ENCODE data around the gene ARL10. TPM values are rescaled to one million over a fixed set of nuclear protein-coding genes. Genes with fewer than 3 reads are reported as not detected.
A peak's percentile ranks its signal among the peaks of the same experiment; 100 is the strongest.

The ARL10 gene
- polyA plus RNA-seq, 4 donors, result 9.7 to 17.8 (median 13.5) TPM

DNA sequence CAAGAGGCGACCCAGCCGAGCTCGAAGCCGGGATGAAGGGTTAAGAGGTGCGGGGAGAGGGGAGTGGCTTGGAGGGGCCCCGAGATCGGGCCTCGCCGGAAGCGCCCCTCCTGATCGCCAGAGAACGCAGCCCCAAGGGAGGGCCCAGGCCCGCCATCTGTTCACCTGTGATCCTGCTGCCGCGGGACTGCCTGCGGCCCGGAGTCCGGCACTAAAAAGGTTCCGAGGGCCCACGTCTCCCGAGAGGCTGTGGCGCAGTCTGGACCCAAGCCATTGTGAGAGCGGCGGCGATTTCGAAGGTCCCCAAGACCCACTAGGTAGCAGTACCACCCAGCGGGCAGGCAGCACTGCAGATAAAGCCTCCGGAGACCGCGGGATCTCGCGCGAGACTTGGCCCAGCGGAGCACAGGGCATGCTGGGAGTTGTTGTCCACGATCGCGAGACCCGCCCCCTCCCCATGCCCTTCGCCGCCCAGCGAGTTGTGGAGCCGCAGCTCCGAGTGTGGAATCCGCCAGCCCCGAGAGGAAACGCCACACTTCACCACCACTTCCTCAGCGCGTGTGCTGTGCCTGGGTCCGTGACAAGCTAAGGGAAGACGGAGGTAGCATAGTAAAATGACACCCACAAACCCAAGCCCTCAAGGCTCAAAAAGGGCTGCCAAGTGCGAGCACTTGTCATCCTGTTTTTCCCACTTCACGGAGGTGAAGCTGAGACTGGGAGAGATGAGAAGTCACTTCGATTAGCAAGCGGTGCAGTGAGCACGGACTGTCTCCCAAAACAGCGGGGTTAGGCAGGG lies 3.7 kb upstream of the ARL10 start, which contains the start of gene KIAA1191:
Gene KIAA1191 (minus strand): TSS at position 328 of the 796 bp plus-strand sequence. CDS start 2,256 bp downstream, outside the sequence.
- DNase-seq (ENCODE audit: low read depth in 4 of 4, low spot score in 2 of 4), result peak; percentile 75 to 86 (median 82)

DNA sequence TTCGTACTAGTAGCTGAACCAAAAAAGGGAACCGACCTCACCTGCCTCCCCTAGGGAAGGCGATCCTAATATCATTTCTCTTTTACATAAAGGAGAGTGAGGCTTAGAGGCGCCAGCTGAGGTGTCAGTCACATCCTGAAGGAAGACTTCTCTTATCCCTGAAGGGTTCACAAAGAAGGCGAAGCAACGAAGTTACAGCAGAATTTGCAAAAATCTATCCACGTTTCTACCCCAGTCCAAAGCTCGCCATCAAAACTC lies 3.1 kb upstream of the ARL10 start:
- DNase-seq (ENCODE audit: low read depth in 4 of 4, low spot score in 2 of 4), result no peak

DNA sequence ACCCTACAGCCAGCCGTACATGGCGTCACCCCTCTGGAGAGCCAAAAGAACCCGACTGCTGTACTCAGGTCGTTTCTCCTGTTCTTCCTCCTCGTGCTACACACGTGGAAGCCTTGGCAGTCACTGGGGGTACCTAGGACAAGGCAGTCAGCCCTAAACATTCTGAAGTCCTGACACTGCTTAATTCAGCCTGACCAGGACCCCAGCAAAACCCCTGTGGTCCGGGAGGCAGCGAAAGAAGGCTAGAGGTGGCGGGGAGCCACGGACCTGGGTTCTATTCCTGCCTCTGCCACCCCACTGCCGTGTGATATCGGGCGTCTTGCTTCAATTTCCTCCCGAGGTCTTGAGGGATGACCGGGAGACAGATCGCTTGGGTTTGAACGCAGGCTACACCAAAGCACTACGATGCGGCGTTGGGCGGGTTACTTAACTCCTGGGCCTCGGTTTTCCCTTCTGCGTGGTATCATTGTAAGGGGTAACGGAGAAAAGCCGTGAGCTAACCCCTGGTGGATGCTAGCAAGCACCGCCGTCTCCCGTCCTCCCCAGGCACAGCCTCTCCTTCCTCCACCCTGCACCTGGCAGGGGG lies 429 bp upstream of the ARL10 start:
- DNase-seq (ENCODE audit: low read depth in 4 of 4, low spot score in 2 of 4), result no peak

DNA sequence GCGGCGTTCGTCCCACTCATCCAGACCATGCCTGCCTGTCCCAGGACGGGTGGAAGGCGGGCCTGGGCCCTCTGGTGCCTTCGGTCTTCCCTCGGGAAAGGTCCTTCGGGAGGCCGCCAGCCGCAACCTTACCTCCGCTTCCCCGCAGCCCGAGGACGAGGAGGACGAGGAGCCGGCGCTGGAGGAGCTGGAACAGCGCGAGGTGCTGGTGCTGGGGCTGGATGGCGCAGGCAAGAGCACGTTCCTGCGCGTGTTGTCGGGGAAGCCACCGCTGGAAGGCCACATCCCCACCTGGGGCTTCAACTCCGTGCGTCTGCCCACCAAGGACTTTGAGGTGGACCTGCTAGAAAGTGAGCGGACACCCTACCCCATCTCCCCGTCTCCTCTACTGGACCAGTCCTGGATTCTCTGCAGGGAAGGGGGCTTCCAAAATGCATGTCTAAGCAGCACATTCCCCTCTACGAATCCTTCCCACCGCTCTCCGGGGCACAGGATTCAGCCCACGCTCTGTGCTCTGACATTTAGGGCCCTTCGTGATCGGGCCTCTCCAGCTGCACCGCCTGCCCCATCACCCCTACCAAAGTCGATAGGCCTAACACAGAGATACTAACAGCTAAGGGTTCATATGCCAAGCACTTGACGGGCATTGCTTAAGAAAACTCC lies 1.1 kb downstream of the ARL10 start:
- no peak for DNase-seq (ENCODE audit: low read depth in 4 of 4, low spot score in 2 of 4)

DNA sequence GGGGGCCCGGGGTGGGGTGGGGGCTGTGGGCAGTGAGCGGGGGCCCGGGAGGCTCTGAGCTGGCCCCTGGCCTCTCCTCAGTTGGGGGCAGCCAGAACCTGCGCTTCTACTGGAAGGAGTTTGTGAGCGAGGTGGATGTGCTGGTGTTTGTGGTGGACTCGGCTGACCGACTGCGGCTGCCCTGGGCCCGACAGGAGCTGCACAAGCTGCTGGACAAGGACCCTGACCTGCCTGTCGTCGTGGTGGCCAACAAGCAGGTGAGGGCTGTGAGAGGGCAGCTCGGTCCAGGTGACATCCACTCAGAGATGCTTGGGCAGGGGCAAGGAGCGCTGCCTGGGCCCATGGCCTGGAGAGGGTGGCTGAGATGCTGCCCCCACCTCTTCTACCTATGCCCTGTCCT lies 3.4 kb downstream of the ARL10 start:
- DNase-seq (ENCODE audit: low read depth in 4 of 4, low spot score in 2 of 4), result no peak

DNA sequence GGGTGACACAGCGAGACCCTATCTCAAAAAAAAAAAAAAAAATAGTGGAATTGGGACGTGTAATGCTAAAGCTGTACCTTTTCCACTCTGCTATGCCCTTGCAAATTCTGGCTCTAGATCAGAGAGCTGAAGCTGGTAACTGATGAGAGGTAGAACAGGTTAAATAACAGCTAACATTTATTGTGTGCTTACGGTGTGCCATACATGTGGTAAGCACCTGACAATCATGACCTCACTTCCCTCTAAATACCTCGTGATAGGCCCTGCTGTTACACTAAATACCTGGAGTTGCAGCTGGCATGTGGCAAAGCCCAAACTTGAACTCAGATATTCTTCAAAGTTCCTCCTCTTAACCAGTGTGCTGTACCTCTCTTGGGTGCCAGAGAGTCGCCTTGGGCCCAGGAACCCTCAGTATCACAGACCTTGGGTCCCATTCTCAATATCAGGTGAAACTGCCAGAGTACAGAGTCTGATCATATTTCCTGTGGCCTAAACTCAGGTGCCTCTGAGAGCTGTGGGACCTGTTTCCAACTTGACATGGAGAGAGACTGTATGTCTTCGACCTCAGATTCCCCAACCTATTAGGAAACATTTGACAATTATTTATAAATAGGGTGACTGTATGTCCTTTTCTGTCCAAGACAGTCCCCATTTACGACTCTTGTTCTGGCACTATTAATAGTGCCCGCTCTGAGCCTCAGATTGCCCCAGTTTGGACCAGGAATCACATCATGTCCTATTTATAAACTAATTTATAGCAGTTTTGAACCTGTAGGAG lies 4.8 kb downstream of the ARL10 start:
- DNase-seq (ENCODE audit: low read depth in 4 of 4, low spot score in 2 of 4), result no peak

DNA sequence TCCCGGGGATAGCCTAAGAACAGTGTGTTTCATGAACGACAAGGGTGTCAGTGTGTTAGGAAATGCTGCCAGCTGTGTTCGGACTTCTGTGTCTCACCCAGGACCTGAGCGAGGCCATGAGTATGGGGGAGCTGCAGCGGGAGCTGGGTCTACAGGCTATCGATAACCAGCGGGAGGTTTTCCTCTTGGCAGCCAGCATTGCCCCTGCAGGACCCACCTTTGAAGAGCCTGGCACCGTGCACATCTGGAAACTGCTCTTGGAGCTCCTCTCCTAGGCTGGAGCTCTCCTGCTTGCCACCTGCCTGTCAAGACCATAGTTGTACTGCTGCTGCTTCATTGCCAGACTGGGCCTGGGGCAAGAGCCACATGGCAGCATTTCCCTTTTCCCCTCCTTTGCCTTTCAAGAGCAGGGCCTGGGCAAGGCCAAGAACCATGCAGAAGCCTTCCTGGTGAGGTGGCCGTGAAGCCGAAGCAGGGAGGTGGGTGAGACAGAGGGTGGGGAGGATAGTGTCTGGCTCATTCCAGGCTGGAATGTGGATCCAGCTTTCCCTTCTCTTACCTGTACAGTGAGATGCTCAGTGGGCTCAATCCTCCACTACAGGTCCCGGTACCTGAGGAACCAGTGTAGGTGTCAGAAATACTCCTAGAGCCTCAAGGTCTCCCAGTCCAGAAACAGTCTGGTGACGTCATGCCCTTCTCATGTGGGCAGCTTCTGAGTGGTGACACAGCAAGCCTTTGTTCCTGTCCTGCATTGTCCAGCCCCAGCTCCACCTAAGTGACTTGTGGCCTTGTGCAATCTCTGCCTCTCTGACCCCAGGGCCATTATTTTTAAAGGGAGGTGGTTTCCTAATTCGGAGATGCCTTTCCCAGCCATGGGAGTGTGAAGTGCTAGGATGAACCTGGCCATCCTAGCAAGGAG lies 6.6 kb downstream of the ARL10 start:
- no peak for DNase-seq (ENCODE audit: low read depth in 4 of 4, low spot score in 2 of 4)

DNA sequence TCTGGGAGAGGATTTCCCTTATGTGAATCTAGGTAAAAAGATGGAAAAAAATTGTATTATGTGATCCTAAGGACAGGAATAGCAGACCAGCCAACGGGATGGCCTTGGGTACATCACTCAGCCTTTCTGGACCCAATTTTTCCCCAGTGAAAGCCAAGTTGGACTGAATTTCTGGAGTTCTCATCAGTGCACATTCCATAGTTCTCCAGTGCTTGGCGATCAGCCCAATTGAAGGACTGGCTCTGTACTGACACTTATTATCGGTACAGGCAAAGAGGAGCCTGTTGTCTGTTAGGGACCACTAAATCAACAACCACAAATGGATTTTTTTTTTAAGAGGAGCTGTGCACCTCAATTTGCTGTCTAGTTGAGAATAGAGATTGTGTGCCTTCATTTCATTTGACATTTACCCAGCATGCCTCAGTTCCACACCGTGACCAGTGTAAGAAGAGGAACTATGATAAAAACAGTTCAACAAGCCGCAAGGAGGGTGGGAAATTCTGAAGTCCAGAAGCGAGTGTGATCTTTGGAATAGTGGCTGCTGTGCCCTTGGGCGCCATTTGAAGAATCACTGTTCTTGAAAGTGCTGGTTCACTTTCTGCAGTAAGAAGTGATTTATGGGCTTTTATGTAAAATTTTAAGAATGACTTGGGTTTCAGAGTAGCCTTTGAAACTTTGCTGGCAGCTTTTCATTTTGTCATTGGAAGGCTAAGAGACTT lies 8.0 kb downstream of the ARL10 start:
- no peak for DNase-seq (ENCODE audit: low read depth in 4 of 4, low spot score in 2 of 4)

DNA sequence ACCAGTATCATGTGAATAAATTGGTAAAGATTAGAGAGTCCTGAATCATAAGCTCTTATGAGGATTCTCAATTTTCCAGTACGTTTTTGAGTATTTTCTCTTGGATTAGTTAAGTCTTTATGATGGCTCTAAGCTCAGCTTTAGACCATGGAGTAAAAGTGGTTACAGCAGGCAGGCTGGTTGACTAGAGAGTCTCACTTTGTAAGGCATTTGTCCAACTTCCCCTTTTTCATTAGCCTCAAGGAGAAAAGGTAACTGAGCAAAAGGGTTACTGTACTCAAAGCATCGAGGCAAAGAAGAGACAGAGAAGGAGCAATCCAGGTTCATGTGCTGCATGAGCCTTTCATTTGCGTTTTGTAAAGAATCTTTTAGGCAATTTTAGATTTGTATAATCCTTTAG lies 14.6 kb downstream of the ARL10 start:
- no peak for DNase-seq (ENCODE audit: low read depth in 4 of 4, low spot score in 2 of 4)

DNA sequence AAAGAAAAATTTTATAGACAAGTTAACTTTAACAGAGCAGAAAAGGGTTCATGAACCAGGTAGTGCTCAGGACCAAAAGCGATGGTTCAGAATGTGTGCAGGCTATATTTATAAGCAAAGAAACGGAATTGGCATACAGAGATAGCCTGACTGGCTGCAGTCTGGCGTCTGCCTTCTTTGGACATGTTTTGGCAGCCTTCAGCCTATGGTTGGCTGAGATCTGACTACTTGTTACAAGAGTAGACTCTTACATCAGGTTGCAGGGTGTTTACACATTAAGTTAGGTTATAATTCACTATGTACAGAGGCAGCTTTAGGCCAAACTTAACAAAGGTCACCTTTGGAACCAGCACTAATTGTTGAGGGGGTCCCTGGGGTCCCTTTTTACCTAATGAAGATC lies 16.1 kb downstream of the ARL10 start:
- DNase-seq (ENCODE audit: low read depth in 4 of 4, low spot score in 2 of 4), result no peak

DNA sequence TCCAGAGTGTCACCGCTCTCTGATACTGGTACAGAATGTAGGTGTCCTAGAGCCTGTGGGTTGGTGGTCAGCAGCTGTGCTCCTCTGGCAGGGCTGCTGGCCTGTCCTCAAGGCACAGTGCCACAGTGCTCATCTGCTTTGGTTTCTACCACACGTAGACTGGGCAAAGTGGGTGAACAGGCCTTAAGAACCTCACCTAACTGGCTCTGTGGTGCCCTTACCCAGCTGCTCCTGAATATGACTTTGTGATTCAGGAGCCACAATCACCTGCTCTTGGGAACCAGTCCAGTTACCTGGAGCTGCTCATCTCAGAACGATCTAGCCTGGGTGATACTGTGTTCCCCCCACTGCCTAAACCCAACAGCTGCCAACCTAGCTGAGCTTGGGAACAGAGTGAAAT lies 16.7 kb downstream of the ARL10 start:
- DNase-seq (ENCODE audit: low read depth in 4 of 4, low spot score in 2 of 4), result no peak

DNA sequence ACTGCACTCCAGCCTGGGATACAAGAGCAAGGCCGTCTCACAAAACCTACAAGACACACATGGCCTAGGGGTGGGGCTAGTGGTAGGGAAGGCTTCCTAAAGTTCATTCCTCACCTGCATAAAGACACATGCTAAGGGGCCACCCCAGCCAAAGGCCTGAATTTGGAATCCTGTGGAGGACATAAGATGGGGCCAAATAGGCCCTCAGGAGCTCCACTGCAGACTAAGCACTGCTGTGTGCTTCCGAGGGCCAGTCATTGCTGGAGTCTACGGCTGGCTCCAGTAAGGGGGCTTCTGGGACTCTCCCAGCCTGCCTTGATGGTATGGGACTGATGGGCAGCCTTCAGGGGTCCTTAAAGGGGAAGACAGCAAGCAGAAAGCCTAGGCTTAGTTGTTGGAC lies 17.4 kb downstream of the ARL10 start:
- no peak for DNase-seq (ENCODE audit: low read depth in 4 of 4, low spot score in 2 of 4)

DNA sequence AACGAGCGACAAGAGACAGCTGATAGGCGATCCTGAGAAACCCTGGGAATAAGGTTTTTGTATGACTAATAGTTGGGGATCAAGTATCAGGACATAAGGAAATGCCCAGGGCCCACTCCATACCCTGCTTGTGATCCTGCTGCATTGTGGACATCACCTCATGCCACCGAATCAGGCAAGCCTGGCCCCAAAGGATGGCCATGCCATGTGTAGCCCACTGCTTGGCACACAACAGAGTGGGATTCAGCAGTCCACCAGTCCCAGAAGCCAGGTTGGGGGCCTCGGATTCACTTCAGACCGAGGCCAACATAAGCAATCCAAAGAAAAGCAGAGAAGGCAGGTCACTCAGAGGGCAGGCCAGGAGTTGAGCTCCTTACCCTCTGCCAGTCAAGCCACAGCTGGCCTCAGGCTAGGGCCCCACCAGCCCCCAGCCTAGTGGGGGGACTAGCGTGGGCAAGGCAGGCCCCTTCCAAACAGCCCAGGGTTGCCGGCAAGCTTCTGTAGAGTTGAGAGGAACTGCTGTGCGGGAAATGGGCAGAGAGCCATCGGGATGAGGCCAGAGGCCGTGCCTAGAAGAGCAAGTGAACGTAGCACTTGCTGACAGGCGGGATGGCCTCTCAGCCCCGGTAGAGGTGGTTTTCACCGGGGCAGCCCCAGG lies 18.1 kb downstream of the ARL10 start:
- DNase-seq (ENCODE audit: low read depth in 4 of 4, low spot score in 2 of 4), result no peak

DNA sequence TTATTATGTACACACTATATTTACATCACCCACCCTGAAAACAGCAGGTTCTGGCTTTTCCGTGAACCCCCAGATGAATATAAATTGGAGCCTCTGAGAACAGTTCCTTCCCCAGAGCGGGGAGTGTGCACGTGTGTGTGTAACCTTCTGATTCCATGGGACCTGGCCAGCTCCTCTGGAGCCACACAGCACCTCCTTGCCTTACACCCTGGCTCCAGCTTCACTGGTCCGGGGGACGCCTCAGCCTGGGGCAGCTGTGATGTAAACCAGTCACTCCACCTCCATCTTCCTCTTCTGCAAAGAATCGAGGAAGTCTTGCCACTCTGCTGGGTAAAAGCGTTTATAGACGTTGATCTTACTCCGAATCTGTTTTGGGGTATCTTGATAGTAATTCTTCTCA lies 18.7 kb downstream of the ARL10 start:
- no peak for DNase-seq (ENCODE audit: low read depth in 4 of 4, low spot score in 2 of 4)

DNA sequence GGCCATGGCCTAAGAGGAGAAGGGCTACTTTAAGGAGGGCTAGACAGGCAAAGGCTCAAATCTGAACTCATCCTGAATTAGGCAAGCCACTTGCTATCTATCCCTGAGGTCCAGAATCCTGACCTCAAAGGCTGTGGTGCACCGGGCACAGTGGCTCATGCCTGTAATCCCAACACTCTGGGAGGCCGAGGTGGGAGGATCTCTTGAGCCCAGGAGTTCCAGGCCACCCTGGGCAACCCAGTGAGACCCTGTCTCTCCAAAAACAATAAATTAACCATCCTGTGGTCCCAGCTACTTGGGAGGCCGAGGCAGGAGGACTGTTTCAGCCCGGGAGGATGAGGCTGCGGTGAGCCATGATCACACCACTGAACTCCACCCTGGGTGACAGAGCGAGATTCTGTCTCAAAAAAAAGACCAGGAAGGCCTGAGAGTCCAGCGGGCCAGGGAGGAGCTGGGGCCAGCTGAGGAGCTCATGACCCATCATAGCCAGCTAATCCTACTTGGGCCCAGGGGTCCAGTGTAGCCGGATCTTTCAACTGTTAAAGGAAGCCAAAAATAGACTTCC lies 19.2 kb downstream of the ARL10 start:
- DNase-seq (ENCODE audit: low read depth in 4 of 4, low spot score in 2 of 4), result no peak

DNA sequence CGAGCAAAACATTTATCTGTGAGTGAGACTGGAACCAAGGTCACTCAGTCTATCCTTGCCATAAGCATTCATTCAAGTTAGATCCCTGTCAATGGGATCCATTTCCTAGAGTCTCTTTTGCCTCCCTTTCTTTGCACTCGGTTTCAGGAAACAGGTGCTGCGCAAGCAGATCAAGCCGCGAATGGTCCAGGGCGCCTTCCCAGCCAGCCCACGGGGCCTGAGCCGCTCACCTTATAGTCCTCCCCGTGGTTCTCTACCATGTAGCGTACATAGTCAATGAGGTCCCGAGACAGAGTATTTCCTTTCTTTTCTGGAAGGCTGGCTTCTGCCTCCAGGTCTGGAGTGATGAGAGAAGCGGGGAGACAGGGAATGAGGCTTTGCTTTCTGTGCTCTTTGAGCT lies 19.7 kb downstream of the ARL10 start:
- no peak for DNase-seq (ENCODE audit: low read depth in 4 of 4, low spot score in 2 of 4)

DNA sequence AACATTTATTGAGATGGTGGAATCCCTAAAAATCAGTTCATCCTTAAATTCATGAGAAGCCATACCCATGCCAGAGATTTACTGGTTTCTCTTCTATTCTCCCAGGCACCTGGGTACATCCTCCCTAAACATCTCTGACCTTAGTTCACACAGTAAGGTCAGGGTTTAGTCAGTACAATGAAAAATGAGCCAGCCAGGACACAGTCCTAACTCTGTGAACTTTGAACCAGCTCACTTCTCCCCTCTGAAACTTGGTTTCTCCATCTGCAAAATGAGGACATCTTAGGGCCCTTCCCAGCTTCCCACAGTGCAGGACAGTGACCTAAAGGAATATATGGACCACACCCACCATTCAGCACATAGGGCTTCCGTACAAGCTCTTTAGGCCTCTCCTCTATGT lies 21.2 kb downstream of the ARL10 start:
- DNase-seq (ENCODE audit: low read depth in 4 of 4, low spot score in 2 of 4), result no peak

DNA sequence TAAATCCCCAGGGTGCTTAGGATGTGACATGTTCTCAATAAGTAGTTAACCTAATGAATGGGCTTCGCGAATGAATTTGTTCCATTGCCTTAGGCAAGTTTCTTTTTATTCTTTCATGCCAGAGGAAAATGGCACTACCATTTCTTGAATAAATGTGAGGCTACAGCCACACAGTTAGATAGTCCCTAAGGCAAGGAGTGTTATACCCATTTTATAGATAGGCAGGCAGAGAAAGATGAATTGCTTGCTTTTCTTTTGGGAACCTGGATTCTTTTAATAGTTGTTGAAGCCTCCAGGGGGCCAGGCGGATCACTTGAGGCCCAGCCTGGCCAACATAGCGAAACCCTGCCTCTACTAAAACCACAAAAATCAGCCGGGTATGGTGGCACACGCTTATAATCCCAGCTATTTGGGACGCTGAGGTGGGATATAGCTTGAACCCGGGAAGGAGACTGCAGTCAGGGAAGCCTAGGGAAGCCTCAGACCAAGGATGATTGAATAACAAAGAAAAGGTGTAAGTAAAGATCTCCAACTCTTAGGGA lies 22.2 kb downstream of the ARL10 start:
- no peak for DNase-seq (ENCODE audit: low read depth in 4 of 4, low spot score in 2 of 4)

Data from left renal cortex interstitium (tissue), 4 donors.